ENCODE data around the gene AP1AR. TPM values are rescaled to one million over a fixed set of nuclear protein-coding genes. Genes with fewer than 3 reads are reported as not detected.

The AP1AR gene
- total RNA-seq, 1 donor from 2014 or later = 18.9 TPM

- Mint-ChIP-seq H3K9me3 (no peaks in the 10 kb centered on the region), H3K36me3 (no peaks in the 10 kb centered on the region), H3K4me1 (ENCODE audit: unreplicated experiment) (no peaks in the 10 kb centered on the region), H3K27me3 (peaks cover 3% of the 10 kb centered on the region), H3K4me3 (no peak overlapping the region), H3K27ac (no peak overlapping the region)
- no peak for TF ChIP-seq CTCF (conservative IDR thresholded peaks at IDR 0.05)
- DNase-seq (ENCODE audit: extremely low spot score, unreplicated experiment) = no peak
These were observed 18.5 kb upstream of the AP1AR start for GRCh38 chr4:112213091-112213490.

- TF ChIP-seq CTCF (conservative IDR thresholded peaks at IDR 0.05) = no peak
- Mint-ChIP-seq H3K27ac (no peak overlapping the region), H3K36me3 (no peaks in the 10 kb centered on the region)
These were observed 17.7 kb upstream of the AP1AR start for GRCh38 chr4:112213856-112214255.

GRCh38 chr4:112214390-112215264 is 17.0 kb upstream of the AP1AR start:
- peak; percentile 62 for TF ChIP-seq CTCF (conservative IDR thresholded peaks at IDR 0.05)
- Mint-ChIP-seq H3K4me3 (no peak overlapping the region), H3K27me3 (peaks cover 2% of the 10 kb centered on the region), H3K9me3 (no peaks in the 10 kb centered on the region), H3K27ac (no peak overlapping the region), H3K4me1 (ENCODE audit: unreplicated experiment) (no peaks in the 10 kb centered on the region), H3K36me3 (no peaks in the 10 kb centered on the region)
- no peak for DNase-seq (ENCODE audit: extremely low spot score, unreplicated experiment)

More at GRCh38 chr4:112213856-112214255, 17.7 kb upstream of the AP1AR start:
- H3K4me3 Mint-ChIP-seq = no peak overlapping the region
- no peaks in the 10 kb centered on the region for H3K9me3 Mint-ChIP-seq
- DNase-seq (ENCODE audit: extremely low spot score, unreplicated experiment) = no peak
- no peaks in the 10 kb centered on the region for H3K4me1 Mint-ChIP-seq (ENCODE audit: unreplicated experiment)
- peaks cover 3% of the 10 kb centered on the region for H3K27me3 Mint-ChIP-seq

GRCh38 chr4:112219826-112220366 is 11.7 kb upstream of the AP1AR start:
- TF ChIP-seq CTCF (conservative IDR thresholded peaks at IDR 0.05) = no peak
- Mint-ChIP-seq H3K4me3 (no peak overlapping the region), H3K9me3 (no peaks in the 10 kb centered on the region), H3K27me3 (no peaks in the 10 kb centered on the region), H3K27ac (no peak overlapping the region), H3K4me1 (ENCODE audit: unreplicated experiment) (no peaks in the 10 kb centered on the region), H3K36me3 (no peaks in the 10 kb centered on the region)
- DNase-seq (ENCODE audit: extremely low spot score, unreplicated experiment) = no peak

GRCh38 chr4:112222219-112222955 is 9.2 kb upstream of the AP1AR start:
- Mint-ChIP-seq H3K27me3 (no peaks in the 10 kb centered on the region), H3K4me3 (no peak overlapping the region), H3K36me3 (no peaks in the 10 kb centered on the region), H3K9me3 (no peaks in the 10 kb centered on the region), H3K27ac (no peak overlapping the region), H3K4me1 (ENCODE audit: unreplicated experiment) (no peaks in the 10 kb centered on the region)
- DNase-seq (ENCODE audit: extremely low spot score, unreplicated experiment) = no peak
- TF ChIP-seq CTCF (conservative IDR thresholded peaks at IDR 0.05) = no peak
